ENCODE data around the gene RFX2. TPM values are rescaled to one million over a fixed set of nuclear protein-coding genes. Genes with fewer than 3 reads are reported as not detected.
"Not testable (repeated sequence)": the region's sequence is repeated elsewhere in the genome, so short reads cannot be mapped to it uniquely, and the experiment has no call there.

RFX2 gene
- total RNA-seq, 2 experiments from 2014 or later, result 8.6 to 8.9 TPM

- Mint-ChIP-seq H3K4me3 (no peak overlapping the region), H3K27ac (peak overlapping the region; percentile 89), H3K36me3 (ENCODE audit: low read depth) (peaks cover 10% of the 10 kb centered on the region), H3K4me1 (peaks cover 88% of the 10 kb centered on the region), H3K27me3 (no peaks in the 10 kb centered on the region), H3K9me3 (ENCODE audit: low read depth) (no peaks in the 10 kb centered on the region)
- DNase-seq (no peak), ATAC-seq (no peak)
- CTCF ChIA-PET, result interaction anchor here (0.6 to 3.8 kb wide), 12 partner anchors 9 to 239 kb away, joined by 3 to 54 read pairs (median 12); partner anchors contain the start of gene RANBP3
- POLR2A ChIA-PET, result no interaction called here
- intact Hi-C loops (cut with DNase I, micrococcal nuclease), result loop anchor here in 1 of 2 experiments (5.0 kb wide), 1 partner anchor 55 kb away; no protein-coding TSS in a partner anchor
Measured at GRCh38 chr19:5966941-5967340, 143.4 kb downstream of the RFX2 start.

DNA sequence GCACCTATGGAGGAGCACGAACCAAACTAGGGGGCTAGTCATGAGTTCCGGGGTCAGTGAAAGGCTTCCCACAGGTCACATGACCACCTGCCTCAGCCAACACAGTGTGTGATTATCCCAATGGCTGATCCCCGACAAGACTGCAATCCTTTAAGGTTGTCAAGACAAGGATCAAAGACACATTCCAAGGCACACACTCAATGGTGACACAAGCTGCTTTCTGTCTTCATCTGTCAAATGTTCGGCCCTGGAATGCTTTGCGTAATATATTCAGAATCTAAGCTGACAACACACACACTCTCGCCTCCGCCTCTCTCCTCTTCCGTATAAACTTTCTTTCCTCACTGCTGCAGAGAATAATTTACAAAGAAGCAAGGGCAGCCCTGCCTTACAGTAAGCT is 144.1 kb downstream of the RFX2 start:
- CTCF ChIA-PET, result interaction anchor here (0.8 to 3.8 kb wide), 5 partner anchors 10 to 51 kb away, joined by 3 to 54 read pairs (median 17); partner anchors contain the start of gene RANBP3
- ATAC-seq, result no peak
- Mint-ChIP-seq H3K27ac (peak overlapping the region; percentile 14), H3K4me1 (peaks cover 89% of the 10 kb centered on the region), H3K4me3 (no peak overlapping the region), H3K27me3 (no peaks in the 10 kb centered on the region), H3K36me3 (ENCODE audit: low read depth) (peaks cover 8% of the 10 kb centered on the region), H3K9me3 (ENCODE audit: low read depth) (no peaks in the 10 kb centered on the region)
- DNase-seq, result no peak
- intact Hi-C loops (cut with DNase I, micrococcal nuclease), result loop anchor here in 1 of 2 experiments (5.0 kb wide), 1 partner anchor 56 kb away; no protein-coding TSS in a partner anchor
- POLR2A ChIA-PET, result no interaction called here

DNA sequence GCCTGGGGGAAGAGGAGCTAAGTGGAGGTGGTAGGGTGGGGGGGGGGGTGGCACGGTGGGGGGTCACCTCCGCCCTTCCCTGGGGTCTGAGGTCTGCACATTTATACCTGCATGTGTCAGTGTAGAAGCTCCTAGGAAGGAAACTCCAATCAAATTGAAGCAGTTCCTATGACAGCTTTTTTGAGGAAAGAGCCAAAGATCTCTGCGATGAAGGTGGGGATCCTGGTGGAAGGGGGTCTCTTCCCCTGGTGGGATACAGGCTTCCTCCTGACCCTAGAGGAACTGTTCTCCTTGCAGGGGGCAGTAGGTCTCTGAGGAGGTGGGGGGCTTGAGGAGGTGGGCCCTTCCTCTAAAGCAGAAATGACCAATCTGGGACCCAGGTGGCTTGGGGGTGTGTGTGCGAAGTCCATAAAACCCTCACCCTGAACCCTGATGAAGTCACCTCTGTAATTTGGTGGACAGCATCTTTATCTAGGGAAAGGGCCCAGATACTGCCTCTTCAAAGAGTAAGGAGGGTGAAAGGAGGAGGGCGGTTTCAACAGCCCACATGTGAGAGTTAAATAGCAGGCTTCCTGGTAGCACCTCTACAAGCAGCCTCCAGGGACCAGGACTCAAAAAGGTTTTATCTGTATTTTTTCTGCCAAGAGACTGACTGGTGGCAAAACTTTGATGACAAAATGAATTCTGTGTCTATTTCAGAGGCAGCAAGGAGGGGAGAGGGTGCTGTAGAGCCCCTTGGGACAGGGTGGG is 145.3 kb downstream of the RFX2 start:
- Mint-ChIP-seq H3K4me1 (peaks cover 93% of the 10 kb centered on the region), H3K9me3 (ENCODE audit: low read depth) (no peaks in the 10 kb centered on the region), H3K27ac (peak overlapping the region; percentile 59), H3K27me3 (no peaks in the 10 kb centered on the region), H3K36me3 (ENCODE audit: low read depth) (peaks cover 11% of the 10 kb centered on the region), H3K4me3 (no peak overlapping the region)
- intact Hi-C loops (cut with DNase I, micrococcal nuclease), result loop anchor here (5.0 kb wide), 2 partner anchors 57 to 163 kb away; no protein-coding TSS in a partner anchor
- ChIA-PET CTCF (interaction anchor here (0.6 kb wide), 1 partner anchor 96 kb away, joined by 3 read pairs; no protein-coding TSS in a partner anchor), POLR2A (no interaction called here)
- ATAC-seq, result no peak
- no peak for DNase-seq

DNA sequence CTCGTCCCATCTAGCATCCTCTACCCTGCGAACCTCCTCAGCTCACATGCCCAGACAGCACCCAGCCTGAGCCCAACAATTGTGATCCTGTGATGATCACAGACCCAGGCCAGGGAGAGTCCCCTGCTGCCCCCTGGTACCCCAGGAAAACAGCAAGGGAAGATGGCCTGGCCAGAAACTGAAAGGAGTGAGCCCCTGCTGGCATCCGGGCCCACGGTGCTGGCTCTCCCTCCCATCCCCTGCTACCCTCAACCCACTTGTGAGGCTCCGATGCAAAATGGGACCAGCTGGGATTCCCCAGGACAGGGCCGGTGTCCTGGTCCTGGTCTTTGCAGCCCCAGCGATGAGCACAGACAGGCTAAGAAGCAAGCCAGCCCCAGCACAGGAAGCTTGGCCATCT is 146.4 kb downstream of the RFX2 start:
- CTCF ChIA-PET, result no interaction called here
- Mint-ChIP-seq H3K9me3 (ENCODE audit: low read depth) (no peaks in the 10 kb centered on the region), H3K4me1 (peaks cover 95% of the 10 kb centered on the region), H3K27ac (peak overlapping the region; percentile 83), H3K36me3 (ENCODE audit: low read depth) (peaks cover 11% of the 10 kb centered on the region), H3K27me3 (no peaks in the 10 kb centered on the region), H3K4me3 (no peak overlapping the region)
- POLR2A ChIA-PET, result no interaction called here
- intact Hi-C loops (cut with DNase I, micrococcal nuclease), result loop anchor here in 1 of 2 experiments (5.0 kb wide), 1 partner anchor 162 kb away; no protein-coding TSS in a partner anchor
- ATAC-seq (no peak), DNase-seq (no peak)

GRCh38 chr19:5963259-5963658 is 147.0 kb downstream of the RFX2 start:
- POLR2A ChIA-PET; H3K27me3 Mint-ChIP-seq; DNase-seq; H3K9me3 Mint-ChIP-seq (ENCODE audit: low read depth); H3K4me3 Mint-ChIP-seq; H3K36me3 Mint-ChIP-seq (ENCODE audit: low read depth); ATAC-seq; CTCF ChIA-PET: not testable (repeated sequence)
- Mint-ChIP-seq H3K27ac (peak overlapping the region; percentile 83), H3K4me1 (peaks cover 92% of the 10 kb centered on the region)
- intact Hi-C loops (cut with DNase I, micrococcal nuclease), result loop anchor here in 1 of 2 experiments (5.0 kb wide), 1 partner anchor 161 kb away; no protein-coding TSS in a partner anchor

DNA sequence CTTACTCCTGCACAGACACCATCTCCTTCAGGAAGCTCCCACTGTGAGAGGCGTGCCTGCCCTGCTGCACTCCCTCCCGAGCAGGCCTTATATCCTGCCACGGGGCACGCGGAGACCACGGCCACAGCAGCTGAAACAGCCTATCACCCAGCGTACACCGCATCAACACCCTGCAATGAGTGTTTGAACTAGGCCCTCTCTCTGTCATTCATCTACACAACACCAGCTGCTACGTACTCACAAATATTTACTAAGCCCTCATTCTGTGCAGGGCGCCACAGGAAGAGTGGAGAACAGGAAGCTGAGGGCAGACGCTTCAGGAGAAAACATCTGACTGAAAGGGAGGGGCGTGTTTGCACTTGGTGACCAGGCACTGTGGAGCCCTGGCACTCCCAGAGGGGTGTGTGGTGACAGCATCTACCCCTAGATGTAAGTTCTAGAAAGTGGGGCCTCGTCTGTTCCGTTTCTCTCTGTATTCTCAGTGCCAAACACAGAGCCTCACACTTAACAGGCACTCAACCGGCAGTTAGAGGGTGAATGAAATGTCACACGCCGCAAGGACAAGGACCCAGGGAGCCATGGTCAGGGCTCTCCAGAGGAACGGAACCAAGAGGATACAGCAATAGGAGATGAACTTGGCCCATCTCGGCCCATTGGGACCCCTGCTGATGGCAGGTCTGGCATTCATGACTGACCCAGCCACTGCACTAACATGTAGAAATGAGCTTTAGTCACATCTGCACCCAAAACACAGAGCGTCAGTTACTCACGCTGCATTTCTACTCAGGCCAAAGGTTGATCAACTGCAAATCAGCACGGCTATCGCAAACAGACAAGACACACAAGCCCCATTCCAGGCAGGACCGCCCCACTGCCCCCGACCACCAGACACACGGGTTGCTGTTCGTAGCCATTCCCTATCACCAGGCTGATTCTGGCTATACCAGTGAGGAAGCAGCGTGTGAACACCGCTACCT is 148.0 kb downstream of the RFX2 start:
- Mint-ChIP-seq H3K4me3 (peak overlapping the region; percentile 44), H3K27me3 (no peaks in the 10 kb centered on the region), H3K27ac (peak overlapping the region; percentile 83), H3K9me3 (ENCODE audit: low read depth) (no peaks in the 10 kb centered on the region), H3K4me1 (peaks cover 91% of the 10 kb centered on the region), H3K36me3 (ENCODE audit: low read depth) (peaks cover 8% of the 10 kb centered on the region)
- ATAC-seq, result peak; percentile 96
- POLR2A ChIA-PET, result interaction anchor here (0.6 to 1.6 kb wide), 3 partner anchors 12 to 75 kb away, joined by 3 to 5 read pairs (median 4); no protein-coding TSS in a partner anchor
- DNase-seq, result peak; percentile 80
- CTCF ChIA-PET, result interaction anchor here (0.6 to 1.6 kb wide), 6 partner anchors 8 to 1132 kb away, joined by 3 to 8 read pairs (median 4); partner anchors contain the start of gene NRTN
- intact Hi-C loops (cut with DNase I, micrococcal nuclease), result loop anchor here (1.0 to 5.0 kb wide), 2 partner anchors 9 to 160 kb away; no protein-coding TSS in a partner anchor

DNA sequence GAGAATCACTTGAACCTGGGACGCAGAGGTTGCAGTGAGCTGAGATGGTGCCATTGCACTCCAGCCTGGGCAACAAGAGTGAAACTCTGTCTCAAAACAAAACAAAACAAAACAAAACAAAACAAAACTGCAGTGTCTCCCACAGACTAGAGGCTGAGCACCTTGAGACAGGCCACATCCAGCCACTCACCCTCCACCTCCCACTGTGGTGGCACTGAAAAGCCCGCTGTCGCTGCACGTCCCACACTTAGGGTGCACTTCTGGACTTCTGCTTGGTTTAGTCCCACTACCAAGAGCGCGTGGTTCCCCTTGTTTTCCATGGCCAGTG is 148.7 kb downstream of the RFX2 start:
- POLR2A ChIA-PET, result interaction anchor here (0.6 to 1.6 kb wide), 3 partner anchors 13 to 74 kb away, joined by 3 to 5 read pairs (median 4); no protein-coding TSS in a partner anchor
- intact Hi-C loops (cut with DNase I, micrococcal nuclease), result loop anchor here in 1 of 2 experiments (5.0 kb wide), 1 partner anchor 159 kb away; no protein-coding TSS in a partner anchor
- H3K27ac Mint-ChIP-seq, result peak overlapping the region; percentile 83
- ATAC-seq (peak; percentile 19), DNase-seq (peak; percentile 30)
- H3K27me3 Mint-ChIP-seq; H3K36me3 Mint-ChIP-seq (ENCODE audit: low read depth); H3K9me3 Mint-ChIP-seq (ENCODE audit: low read depth): not testable (repeated sequence)
- CTCF ChIA-PET, result interaction anchor here (0.6 to 1.6 kb wide), 4 partner anchors 9 to 157 kb away, joined by 3 to 6 read pairs (median 4); partner anchors contain the start of gene NRTN
- H3K4me3 Mint-ChIP-seq, result peak overlapping the region; percentile 44
- peaks cover 93% of the 10 kb centered on the region for H3K4me1 Mint-ChIP-seq

DNA sequence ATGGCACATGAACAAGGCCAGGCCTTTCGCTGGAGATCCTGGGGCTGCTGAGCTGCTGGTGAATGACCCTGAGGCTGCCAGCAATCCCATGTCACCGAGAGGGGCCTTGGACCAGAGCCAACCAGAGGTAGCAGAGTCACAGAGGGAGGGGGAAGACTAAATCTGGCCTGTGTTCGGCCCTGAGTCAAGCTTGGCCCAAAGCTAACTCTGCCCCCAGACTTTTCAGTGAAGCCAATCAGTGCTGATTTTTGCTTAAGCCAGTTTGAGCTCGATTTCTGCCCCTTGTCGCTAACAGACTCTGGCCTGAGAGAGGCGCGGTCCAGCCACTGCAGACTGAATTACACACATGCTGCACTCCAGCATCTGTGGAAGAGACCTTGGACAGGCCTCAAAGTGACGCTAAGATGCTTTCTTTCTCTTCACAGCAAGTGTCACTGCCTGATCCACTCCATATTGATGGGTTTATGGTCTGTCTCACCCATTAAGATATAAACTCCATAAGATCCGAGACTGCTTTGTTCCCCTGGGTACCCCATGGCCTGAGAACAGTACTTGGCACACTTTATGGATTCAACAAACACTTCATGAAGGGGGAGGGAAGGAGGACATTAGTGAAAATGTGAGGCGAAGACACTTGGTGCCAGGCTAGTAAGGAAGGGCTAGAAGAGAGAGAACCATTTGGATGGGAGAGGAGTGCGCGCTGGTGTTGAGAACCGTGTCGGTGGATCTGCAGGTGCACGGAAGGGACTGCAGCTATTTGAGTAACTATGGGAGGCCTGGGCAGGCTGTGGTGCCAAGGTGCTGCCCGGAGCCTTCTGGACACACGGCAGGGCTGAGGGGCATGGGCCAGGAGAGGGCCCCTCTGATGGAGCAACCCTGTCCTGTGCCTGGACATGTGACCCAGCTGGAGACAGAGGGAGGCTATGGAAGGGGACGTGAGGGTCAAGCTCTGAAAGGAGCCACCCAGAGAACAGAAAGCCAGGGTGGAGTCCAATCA is 150.0 kb downstream of the RFX2 start:
- POLR2A ChIA-PET, result no interaction called here
- CTCF ChIA-PET, result interaction anchor here (0.6 to 1.9 kb wide), 3 partner anchors 8 to 213 kb away, joined by 3 to 8 read pairs (median 3); no protein-coding TSS in a partner anchor
- Mint-ChIP-seq H3K4me3 (no peak overlapping the region), H3K27me3 (no peaks in the 10 kb centered on the region), H3K9me3 (ENCODE audit: low read depth) (no peaks in the 10 kb centered on the region), H3K27ac (peak overlapping the region; percentile 83), H3K36me3 (ENCODE audit: low read depth) (peaks cover 8% of the 10 kb centered on the region), H3K4me1 (peaks cover 93% of the 10 kb centered on the region)
- DNase-seq (no peak), ATAC-seq (no peak)
- intact Hi-C loops (cut with DNase I, micrococcal nuclease), result loop anchor here in 1 of 2 experiments (5.0 kb wide), 1 partner anchor 158 kb away; no protein-coding TSS in a partner anchor

GRCh38 chr19:5959260-5960004 is 150.9 kb downstream of the RFX2 start:
- Mint-ChIP-seq H3K9me3 (ENCODE audit: low read depth) (no peaks in the 10 kb centered on the region), H3K27me3 (no peaks in the 10 kb centered on the region), H3K4me1 (peaks cover 92% of the 10 kb centered on the region), H3K27ac (peak overlapping the region; percentile 40), H3K4me3 (no peak overlapping the region), H3K36me3 (ENCODE audit: low read depth) (peaks cover 7% of the 10 kb centered on the region)
- ATAC-seq (no peak), DNase-seq (no peak)
- POLR2A ChIA-PET, result no interaction called here
- CTCF ChIA-PET, result interaction anchor here (0.6 to 1.9 kb wide), 3 partner anchors 9 to 213 kb away, joined by 3 to 8 read pairs (median 3); no protein-coding TSS in a partner anchor
- intact Hi-C loops (cut with DNase I, micrococcal nuclease), result loop anchor here in 1 of 2 experiments (5.0 kb wide), 1 partner anchor 157 kb away; no protein-coding TSS in a partner anchor

Measured in activated CD4-positive, alpha-beta T cell treated with anti-CD3 and anti-CD28 coated beads for 36 hours (primary cell).